ENCODE measurements around the gene SLC66A1.
"Not testable (repeated sequence)": the region's sequence is repeated elsewhere in the genome, so short reads cannot be mapped to it uniquely, and the experiment has no call there.

The SLC66A1 gene

GRCh38 chr1:19272064-19272463 lies 40.1 kb upstream of the SLC66A1 start:
- Histone ChIP-seq H3K27ac (replicated peaks) (no peak overlapping the region), H3K4me3 (replicated peaks; ENCODE audit: insufficient read depth, low read length) (no peak overlapping the region)

GRCh38 chr1:19273106-19273843 lies 38.9 kb upstream of the SLC66A1 start:
- no peak for DNase-seq (ENCODE audit: low read depth in 1 of 2, low spot score in 1 of 2)

More at GRCh38 chr1:19272064-19272463, 40.1 kb upstream of the SLC66A1 start:
- H3K27me3 ChIP-seq (ENCODE audit: insufficient read depth, poor library complexity, severe bottlenecking) = peaks cover 12% of the 10 kb centered on the region
- DNase-seq (ENCODE audit: low read depth in 1 of 2, low spot score in 1 of 2) = no peak
- TF ChIP-seq SPI1 (IDR thresholded peaks at IDR 0.05; ENCODE audit: borderline replicate concordance, low read depth) (no peak), GABPA (IDR thresholded peaks at IDR 0.05; ENCODE audit: low read depth) (no peak)

DNA sequence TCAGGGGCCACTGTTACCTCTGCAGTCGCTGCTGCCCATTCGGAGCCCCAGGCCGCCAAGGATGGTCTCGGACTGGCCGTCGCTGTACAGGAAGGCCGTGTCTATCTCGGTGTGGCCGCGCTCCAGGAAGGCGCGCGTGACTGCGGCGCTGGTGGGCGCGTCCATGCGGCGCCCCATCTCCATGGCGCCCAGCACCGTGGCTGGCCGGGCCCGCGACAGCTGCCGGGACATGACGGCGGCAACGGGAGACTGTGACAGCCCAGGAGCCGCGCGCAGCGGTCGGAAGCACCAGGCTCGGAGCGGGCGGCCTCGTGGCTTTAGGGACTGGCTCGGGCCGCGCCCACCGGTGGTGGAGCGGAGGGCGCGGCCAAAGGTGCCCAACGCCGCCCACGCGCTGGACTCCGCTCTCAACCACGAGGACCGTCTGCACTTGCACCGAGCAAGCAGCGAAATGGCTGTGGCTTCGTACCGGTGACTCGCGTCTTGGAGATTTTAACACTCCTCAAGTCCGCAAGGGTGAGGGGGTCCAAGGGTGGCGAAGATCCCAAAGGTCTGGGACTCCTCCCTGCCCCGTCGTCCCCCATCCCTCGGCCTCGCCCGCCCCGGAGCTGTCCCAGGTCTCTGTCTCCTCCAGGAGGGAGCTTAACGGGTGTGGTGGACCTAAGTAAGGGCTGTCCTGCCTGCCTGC lies 38.1 kb upstream of the SLC66A1 start:
- H3K4me3 ChIP-seq (replicated peaks; ENCODE audit: insufficient read depth, low read length); DNase-seq (ENCODE audit: low read depth in 1 of 2, low spot score in 1 of 2); H3K27ac ChIP-seq (replicated peaks): not testable (repeated sequence)
- peaks cover 12% of the 10 kb centered on the region for H3K27me3 ChIP-seq (ENCODE audit: insufficient read depth, poor library complexity, severe bottlenecking)

More at GRCh38 chr1:19273106-19273843, 38.9 kb upstream of the SLC66A1 start:
- Histone ChIP-seq H3K27me3 (ENCODE audit: insufficient read depth, poor library complexity, severe bottlenecking) (peaks cover 12% of the 10 kb centered on the region), H3K4me3 (replicated peaks; ENCODE audit: insufficient read depth, low read length) (no peak overlapping the region), H3K27ac (replicated peaks) (no peak overlapping the region)
- TF ChIP-seq POLR2AphosphoS5 (IDR thresholded peaks at IDR 0.05; ENCODE audit: low read depth) = no peak
- TF ChIP-seq, protein P1, sequence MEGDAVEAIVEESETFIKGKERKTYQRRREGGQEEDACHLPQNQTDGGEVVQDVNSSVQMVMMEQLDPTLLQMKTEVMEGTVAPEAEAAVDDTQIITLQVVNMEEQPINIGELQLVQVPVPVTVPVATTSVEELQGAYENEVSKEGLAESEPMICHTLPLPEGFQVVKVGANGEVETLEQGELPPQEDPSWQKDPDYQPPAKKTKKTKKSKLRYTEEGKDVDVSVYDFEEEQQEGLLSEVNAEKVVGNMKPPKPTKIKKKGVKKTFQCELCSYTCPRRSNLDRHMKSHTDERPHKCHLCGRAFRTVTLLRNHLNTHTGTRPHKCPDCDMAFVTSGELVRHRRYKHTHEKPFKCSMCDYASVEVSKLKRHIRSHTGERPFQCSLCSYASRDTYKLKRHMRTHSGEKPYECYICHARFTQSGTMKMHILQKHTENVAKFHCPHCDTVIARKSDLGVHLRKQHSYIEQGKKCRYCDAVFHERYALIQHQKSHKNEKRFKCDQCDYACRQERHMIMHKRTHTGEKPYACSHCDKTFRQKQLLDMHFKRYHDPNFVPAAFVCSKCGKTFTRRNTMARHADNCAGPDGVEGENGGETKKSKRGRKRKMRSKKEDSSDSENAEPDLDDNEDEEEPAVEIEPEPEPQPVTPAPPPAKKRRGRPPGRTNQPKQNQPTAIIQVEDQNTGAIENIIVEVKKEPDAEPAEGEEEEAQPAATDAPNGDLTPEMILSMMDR (IDR thresholded peaks at IDR 0.05; ENCODE audit: insufficient read depth, low read length) = no peak

- TF ChIP-seq SPI1 (IDR thresholded peaks at IDR 0.05; ENCODE audit: borderline replicate concordance, low read depth) (no peak), POLR2AphosphoS5 (IDR thresholded peaks at IDR 0.05; ENCODE audit: low read depth) (no peak), GABPA (IDR thresholded peaks at IDR 0.05; ENCODE audit: low read depth) (no peak)
- TF ChIP-seq, protein P1 (IDR thresholded peaks at IDR 0.05; ENCODE audit: insufficient read depth, low read length) = no peak
- TF ChIP-seq, protein P2, sequence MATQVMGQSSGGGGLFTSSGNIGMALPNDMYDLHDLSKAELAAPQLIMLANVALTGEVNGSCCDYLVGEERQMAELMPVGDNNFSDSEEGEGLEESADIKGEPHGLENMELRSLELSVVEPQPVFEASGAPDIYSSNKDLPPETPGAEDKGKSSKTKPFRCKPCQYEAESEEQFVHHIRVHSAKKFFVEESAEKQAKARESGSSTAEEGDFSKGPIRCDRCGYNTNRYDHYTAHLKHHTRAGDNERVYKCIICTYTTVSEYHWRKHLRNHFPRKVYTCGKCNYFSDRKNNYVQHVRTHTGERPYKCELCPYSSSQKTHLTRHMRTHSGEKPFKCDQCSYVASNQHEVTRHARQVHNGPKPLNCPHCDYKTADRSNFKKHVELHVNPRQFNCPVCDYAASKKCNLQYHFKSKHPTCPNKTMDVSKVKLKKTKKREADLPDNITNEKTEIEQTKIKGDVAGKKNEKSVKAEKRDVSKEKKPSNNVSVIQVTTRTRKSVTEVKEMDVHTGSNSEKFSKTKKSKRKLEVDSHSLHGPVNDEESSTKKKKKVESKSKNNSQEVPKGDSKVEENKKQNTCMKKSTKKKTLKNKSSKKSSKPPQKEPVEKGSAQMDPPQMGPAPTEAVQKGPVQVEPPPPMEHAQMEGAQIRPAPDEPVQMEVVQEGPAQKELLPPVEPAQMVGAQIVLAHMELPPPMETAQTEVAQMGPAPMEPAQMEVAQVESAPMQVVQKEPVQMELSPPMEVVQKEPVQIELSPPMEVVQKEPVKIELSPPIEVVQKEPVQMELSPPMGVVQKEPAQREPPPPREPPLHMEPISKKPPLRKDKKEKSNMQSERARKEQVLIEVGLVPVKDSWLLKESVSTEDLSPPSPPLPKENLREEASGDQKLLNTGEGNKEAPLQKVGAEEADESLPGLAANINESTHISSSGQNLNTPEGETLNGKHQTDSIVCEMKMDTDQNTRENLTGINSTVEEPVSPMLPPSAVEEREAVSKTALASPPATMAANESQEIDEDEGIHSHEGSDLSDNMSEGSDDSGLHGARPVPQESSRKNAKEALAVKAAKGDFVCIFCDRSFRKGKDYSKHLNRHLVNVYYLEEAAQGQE (IDR thresholded peaks at IDR 0.05; ENCODE audit: insufficient replicate concordance, low read depth) = no peak
- Histone ChIP-seq H3K27me3 (ENCODE audit: insufficient read depth, poor library complexity, severe bottlenecking) (peaks cover 12% of the 10 kb centered on the region), H3K27ac (replicated peaks) (no peak overlapping the region), H3K4me3 (replicated peaks; ENCODE audit: insufficient read depth, low read length) (no peak overlapping the region)
- DNase-seq (ENCODE audit: low read depth in 1 of 2, low spot score in 1 of 2) = no peak
These were observed 37.5 kb upstream of the SLC66A1 start for GRCh38 chr1:19274636-19275035.

DNA sequence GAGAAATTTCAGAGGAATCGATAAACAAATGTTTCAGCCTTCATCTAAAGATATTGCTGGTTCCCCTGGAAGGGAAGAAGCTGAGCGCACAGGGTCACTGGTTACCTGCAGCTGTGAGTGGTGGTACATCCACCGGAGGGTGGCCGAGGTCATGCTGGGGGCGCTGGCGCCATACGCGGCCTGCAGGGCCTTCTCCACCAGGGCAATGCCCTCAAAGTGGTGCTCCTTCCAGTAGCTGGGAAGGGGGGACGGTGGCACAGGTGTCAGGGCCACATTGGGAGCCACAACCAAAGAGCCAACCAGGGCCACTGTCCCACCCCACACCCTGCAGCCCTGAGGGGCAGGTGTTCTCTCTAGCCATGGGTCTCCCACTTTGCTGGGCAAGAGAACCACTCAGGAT lies 28.2 kb upstream of the SLC66A1 start:
- TF ChIP-seq SPI1 (IDR thresholded peaks at IDR 0.05; ENCODE audit: borderline replicate concordance, low read depth) (no peak), POLR2AphosphoS5 (IDR thresholded peaks at IDR 0.05; ENCODE audit: low read depth) (no peak), GABPA (IDR thresholded peaks at IDR 0.05; ENCODE audit: low read depth) (no peak)
- TF ChIP-seq, protein P2 (IDR thresholded peaks at IDR 0.05; ENCODE audit: insufficient replicate concordance, low read depth) = no peak
- TF ChIP-seq, protein P1 (IDR thresholded peaks at IDR 0.05; ENCODE audit: insufficient read depth, low read length) = no peak

More for the DNA sequence above, 28.2 kb upstream of the SLC66A1 start:
- Histone ChIP-seq H3K4me3 (replicated peaks; ENCODE audit: insufficient read depth, low read length) (no peak overlapping the region), H3K27me3 (ENCODE audit: insufficient read depth, poor library complexity, severe bottlenecking) (no peaks in the 10 kb centered on the region), H3K27ac (replicated peaks) (no peak overlapping the region)
- no peak for DNase-seq (ENCODE audit: low read depth in 1 of 2, low spot score in 1 of 2)

Measured in HL-60 (cell line).